ENCODE results near the gene PICK1.

GRCh38 chr22:38097557-38098409 lies 40.6 kb downstream of the PICK1 start:
- TF ChIP-seq ZSCAN30 (CRISPR knock-in tag; IDR thresholded peaks at IDR 0.05) (no peak), BRCA1 (CRISPR knock-in tag; IDR thresholded peaks at IDR 0.05) (no peak), RAD21 (CRISPR knock-in tag; IDR thresholded peaks at IDR 0.05) (no peak), CTCF (CRISPR knock-in tag; IDR thresholded peaks at IDR 0.05) (no peak), ELK4 (CRISPR knock-in tag; IDR thresholded peaks at IDR 0.05; ENCODE audit: borderline replicate concordance) (no peak)
- TF ChIP-seq, protein P1, sequence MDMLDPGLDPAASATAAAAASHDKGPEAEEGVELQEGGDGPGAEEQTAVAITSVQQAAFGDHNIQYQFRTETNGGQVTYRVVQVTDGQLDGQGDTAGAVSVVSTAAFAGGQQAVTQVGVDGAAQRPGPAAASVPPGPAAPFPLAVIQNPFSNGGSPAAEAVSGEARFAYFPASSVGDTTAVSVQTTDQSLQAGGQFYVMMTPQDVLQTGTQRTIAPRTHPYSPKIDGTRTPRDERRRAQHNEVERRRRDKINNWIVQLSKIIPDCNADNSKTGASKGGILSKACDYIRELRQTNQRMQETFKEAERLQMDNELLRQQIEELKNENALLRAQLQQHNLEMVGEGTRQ (IDR thresholded peaks at IDR 0.05; ENCODE audit: low read depth, low read length) = no peak
- TF ChIP-seq, protein P1 (CRISPR knock-in tag; IDR thresholded peaks at IDR 0.05; ENCODE audit: borderline replicate concordance) = no peak

Data from HepG2 (cell line).